Measurements from ENCODE around the gene PXYLP1. TPM values are rescaled to one million over a fixed set of nuclear protein-coding genes. Genes with fewer than 3 reads are reported as not detected.

Gene PXYLP1
- total and polyA plus RNA-seq, 10 of the 15 experiments (the other 5 are each of a cell fraction or from before 2014, with no cell fraction given) = 0.06 to 1.7 (median 0.35) TPM

DNA sequence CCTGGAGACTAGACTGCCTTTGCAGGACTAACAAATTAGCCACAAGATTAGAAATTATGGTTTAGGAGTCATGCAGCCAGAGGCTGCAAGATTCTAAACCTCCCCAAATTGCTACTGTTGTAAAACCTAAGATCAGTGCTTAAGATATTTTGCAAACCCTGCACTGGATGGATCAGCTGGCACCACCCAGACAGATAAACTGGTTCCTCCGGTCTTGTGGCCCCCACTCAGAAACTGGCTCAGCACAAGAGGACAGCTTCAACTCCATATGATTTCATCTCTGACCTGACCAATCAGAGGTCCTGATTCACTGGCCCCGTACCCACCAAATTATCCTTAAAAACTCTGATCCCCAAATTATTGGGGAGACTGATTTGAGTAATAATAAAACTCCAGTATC lies 19.5 kb upstream of the PXYLP1 start:
- H4K20me1 ChIP-seq (ENCODE audit: control insufficient read depth, insufficient read depth) = no peaks in the 10 kb centered on the region
- intact Hi-C loops (cut with micrococcal nuclease; ENCODE audit: unreplicated experiment) = no loop called here
- ChIA-PET CTCF (no interaction called here), RAD21 (ENCODE audit: unreplicated experiment) (no interaction called here), SMC1A (ENCODE audit: uncharacterized antibody, unreplicated experiment) (no interaction called here), POLR2A (no interaction called here)
- H3K4me1 ChIP-seq (ENCODE audit: control insufficient read depth, insufficient read depth, low read length) = no peaks in the 10 kb centered on the region
- no peaks in the 10 kb centered on the region for H3K27me3 ChIP-seq (replicated peaks in 1 of 2; ENCODE audit: control insufficient read depth in 2 of 2, insufficient read depth in 2 of 2, low read length in 1 of 2)
- in situ Hi-C loops (cut with MboI) = no loop called here
- ATAC-seq (no peak), DNase-seq (ENCODE audit: low read depth, low spot score) (no peak), FAIRE-seq (no peak)
- 14% methylated on average over 2 of the region's 2 CpGs for WGBS (ENCODE audit: insufficient coverage, insufficient replicate concordance, low lambda C conversion rate, missing lambda C conversion rate)
- no peaks in the 10 kb centered on the region for H3K36me3 ChIP-seq (ENCODE audit: control insufficient read depth in 2 of 2, insufficient read depth in 2 of 2, low read length in 1 of 2)
- no TSS peak for BruUV-seq (replicated peaks)
- H2AFZ ChIP-seq (ENCODE audit: control insufficient read depth, low read depth, low read length) = no peak overlapping the region
- H3K79me2 ChIP-seq (ENCODE audit: control insufficient read depth, insufficient read depth, low read length) = no peaks in the 10 kb centered on the region
- H3K9me3 ChIP-seq (replicated peaks; ENCODE audit: control insufficient read depth, insufficient read depth, low read length) = no peaks in the 10 kb centered on the region
- no peak overlapping the region for H3K4me2 ChIP-seq (ENCODE audit: control insufficient read depth, insufficient read depth)
- H3K4me3 ChIP-seq = no peak overlapping the region
- no peak for TF ChIP-seq CBFB (IDR thresholded peaks at IDR 0.05; ENCODE audit: low read depth)
- TF ChIP-seq NBN (IDR thresholded peaks at IDR 0.05) = no peak
- TF ChIP-seq, protein P1, sequence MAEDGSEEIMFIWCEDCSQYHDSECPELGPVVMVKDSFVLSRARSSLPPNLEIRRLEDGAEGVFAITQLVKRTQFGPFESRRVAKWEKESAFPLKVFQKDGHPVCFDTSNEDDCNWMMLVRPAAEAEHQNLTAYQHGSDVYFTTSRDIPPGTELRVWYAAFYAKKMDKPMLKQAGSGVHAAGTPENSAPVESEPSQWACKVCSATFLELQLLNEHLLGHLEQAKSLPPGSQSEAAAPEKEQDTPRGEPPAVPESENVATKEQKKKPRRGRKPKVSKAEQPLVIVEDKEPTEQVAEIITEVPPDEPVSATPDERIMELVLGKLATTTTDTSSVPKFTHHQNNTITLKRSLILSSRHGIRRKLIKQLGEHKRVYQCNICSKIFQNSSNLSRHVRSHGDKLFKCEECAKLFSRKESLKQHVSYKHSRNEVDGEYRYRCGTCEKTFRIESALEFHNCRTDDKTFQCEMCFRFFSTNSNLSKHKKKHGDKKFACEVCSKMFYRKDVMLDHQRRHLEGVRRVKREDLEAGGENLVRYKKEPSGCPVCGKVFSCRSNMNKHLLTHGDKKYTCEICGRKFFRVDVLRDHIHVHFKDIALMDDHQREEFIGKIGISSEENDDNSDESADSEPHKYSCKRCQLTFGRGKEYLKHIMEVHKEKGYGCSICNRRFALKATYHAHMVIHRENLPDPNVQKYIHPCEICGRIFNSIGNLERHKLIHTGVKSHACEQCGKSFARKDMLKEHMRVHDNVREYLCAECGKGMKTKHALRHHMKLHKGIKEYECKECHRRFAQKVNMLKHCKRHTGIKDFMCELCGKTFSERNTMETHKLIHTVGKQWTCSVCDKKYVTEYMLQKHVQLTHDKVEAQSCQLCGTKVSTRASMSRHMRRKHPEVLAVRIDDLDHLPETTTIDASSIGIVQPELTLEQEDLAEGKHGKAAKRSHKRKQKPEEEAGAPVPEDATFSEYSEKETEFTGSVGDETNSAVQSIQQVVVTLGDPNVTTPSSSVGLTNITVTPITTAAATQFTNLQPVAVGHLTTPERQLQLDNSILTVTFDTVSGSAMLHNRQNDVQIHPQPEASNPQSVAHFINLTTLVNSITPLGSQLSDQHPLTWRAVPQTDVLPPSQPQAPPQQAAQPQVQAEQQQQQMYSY (CRISPR knock-in tag; IDR thresholded peaks at IDR 0.05) = no peak
- TF ChIP-seq TAF1 (IDR thresholded peaks at IDR 0.05; ENCODE audit: borderline replicate concordance, low read depth, low read length) = no peak
- TF ChIP-seq RB1 (IDR thresholded peaks at IDR 0.05; ENCODE audit: borderline replicate concordance) = no peak
- TF ChIP-seq, protein P2, sequence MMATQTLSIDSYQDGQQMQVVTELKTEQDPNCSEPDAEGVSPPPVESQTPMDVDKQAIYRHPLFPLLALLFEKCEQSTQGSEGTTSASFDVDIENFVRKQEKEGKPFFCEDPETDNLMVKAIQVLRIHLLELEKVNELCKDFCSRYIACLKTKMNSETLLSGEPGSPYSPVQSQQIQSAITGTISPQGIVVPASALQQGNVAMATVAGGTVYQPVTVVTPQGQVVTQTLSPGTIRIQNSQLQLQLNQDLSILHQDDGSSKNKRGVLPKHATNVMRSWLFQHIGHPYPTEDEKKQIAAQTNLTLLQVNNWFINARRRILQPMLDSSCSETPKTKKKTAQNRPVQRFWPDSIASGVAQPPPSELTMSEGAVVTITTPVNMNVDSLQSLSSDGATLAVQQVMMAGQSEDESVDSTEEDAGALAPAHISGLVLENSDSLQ (IDR thresholded peaks at IDR 0.05) = no peak
- TF ChIP-seq, protein P3, sequence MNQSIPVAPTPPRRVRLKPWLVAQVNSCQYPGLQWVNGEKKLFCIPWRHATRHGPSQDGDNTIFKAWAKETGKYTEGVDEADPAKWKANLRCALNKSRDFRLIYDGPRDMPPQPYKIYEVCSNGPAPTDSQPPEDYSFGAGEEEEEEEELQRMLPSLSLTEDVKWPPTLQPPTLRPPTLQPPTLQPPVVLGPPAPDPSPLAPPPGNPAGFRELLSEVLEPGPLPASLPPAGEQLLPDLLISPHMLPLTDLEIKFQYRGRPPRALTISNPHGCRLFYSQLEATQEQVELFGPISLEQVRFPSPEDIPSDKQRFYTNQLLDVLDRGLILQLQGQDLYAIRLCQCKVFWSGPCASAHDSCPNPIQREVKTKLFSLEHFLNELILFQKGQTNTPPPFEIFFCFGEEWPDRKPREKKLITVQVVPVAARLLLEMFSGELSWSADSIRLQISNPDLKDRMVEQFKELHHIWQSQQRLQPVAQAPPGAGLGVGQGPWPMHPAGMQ (IDR thresholded peaks at IDR 0.05; ENCODE audit: borderline replicate concordance) = no peak
- H3K9ac ChIP-seq (ENCODE audit: control insufficient read depth, insufficient read depth, low read length) = no peak overlapping the region
- H3K27ac ChIP-seq (ENCODE audit: control insufficient read depth, insufficient read depth) = no peak overlapping the region

Measured in GM12878 (cell line).